LNCaP clone FGC (cell line): ENCODE results near the gene EXOC1L.
"Not testable (repeated sequence)": the region's sequence is repeated elsewhere in the genome, so short reads cannot be mapped to it uniquely, and the experiment has no call there.

Experiments used
- DNase-seq: peaks from one replicate; pipeline ENCODE4 v3.0.0-alpha.2; 2011; ENCODE audit warnings: low read depth
- H3K4me3 ChIP-seq: 2 replicates; pipeline ENCODE4 v1.5.1; 2011; ENCODE audit warnings: mild to moderate bottlenecking, low read depth, low read length, control low read depth
- TF ChIP-seq, protein P1 (sequence below): IDR thresholded peaks from 2 replicates; pipeline ENCODE4 v1.5.1; 2012; ENCODE audit warnings: mild to moderate bottlenecking; ENCODE audit not compliant: control insufficient read depth, insufficient read depth; ENCODE audit errors: extremely low read depth

EXOC1L gene

DNA sequence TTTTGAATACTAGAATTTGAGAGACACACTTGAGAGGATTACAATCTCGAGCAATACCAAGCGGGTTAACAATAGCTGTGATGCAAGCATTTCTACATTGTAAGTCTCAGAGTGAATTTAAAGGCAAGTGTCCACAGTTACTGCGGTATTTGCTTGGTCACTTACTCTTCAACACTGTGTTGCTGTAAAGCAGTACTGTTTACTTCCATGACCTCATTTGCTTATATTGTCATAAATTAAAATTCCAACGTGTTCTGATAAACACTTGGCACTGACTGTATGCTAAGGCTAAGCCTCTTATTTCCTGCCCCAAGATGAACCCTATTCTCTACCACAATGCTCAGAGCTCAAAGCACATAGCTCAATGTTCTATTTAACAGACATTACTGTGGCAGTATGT lies 11.1 kb downstream of the EXOC1L start:
- H3K4me3 ChIP-seq = no peak overlapping the region
- no peak for DNase-seq
- TF ChIP-seq, protein P1, sequence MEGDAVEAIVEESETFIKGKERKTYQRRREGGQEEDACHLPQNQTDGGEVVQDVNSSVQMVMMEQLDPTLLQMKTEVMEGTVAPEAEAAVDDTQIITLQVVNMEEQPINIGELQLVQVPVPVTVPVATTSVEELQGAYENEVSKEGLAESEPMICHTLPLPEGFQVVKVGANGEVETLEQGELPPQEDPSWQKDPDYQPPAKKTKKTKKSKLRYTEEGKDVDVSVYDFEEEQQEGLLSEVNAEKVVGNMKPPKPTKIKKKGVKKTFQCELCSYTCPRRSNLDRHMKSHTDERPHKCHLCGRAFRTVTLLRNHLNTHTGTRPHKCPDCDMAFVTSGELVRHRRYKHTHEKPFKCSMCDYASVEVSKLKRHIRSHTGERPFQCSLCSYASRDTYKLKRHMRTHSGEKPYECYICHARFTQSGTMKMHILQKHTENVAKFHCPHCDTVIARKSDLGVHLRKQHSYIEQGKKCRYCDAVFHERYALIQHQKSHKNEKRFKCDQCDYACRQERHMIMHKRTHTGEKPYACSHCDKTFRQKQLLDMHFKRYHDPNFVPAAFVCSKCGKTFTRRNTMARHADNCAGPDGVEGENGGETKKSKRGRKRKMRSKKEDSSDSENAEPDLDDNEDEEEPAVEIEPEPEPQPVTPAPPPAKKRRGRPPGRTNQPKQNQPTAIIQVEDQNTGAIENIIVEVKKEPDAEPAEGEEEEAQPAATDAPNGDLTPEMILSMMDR = no peak

DNA sequence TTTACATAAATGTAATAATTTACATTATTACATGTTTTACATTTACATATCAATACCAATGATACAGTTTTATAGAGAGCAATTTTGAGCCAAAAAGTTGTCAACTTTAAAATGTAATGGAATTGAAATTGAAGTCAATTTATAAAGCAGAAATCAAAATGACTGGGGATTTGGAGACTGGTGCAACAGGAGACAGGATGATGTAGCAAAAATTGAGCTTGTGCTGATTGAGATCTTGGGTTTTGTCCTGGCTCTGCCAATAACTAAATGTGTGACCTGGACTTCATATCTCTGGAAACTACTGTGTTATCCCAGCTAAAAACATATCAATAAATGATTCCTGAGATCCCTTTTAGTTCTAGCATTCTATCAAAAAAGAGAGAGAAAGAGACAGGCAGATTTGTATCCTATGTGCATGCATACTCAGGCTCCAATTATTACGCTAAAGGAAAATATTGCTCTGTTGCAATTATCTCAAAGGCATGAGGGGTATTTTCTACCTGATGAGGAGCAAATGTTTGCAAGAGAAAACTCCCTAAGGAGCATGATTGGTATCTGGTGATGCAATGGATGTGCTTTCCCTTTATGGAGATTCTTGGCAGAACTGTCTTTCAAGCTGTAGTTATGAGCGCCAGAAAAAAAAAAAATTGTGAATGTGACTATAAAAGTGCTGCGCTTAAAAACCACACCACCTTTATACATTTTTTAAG lies 14.7 kb downstream of the EXOC1L start:
- TF ChIP-seq, protein P1 = no peak
- H3K4me3 ChIP-seq = no peak overlapping the region
- no peak for DNase-seq

GRCh38 chr4:55837903-55838302 lies 18.3 kb downstream of the EXOC1L start:
- no peak for DNase-seq
- no peak overlapping the region for H3K4me3 ChIP-seq
- TF ChIP-seq, protein P1 = no peak

DNA sequence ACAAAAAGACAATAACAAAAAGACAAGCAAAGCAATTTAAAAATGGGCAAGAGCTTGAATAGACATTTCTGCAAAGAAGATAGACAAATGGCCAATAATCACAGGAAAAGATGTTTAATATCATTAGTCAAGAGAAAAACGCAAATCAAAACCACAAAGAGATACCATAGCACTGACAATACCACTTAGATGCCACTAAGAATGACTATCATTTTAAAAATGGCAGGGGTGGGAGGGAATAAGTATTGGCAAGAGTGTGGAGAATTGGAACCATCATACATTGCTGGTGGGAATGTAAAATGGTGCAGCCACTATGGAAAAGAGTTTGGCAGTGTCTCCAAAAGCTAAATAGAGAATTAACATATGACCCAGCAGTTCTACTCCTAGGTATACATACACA lies 18.8 kb downstream of the EXOC1L start:
- TF ChIP-seq, protein P1 = no peak
- no peak overlapping the region for H3K4me3 ChIP-seq
- no peak for DNase-seq

DNA sequence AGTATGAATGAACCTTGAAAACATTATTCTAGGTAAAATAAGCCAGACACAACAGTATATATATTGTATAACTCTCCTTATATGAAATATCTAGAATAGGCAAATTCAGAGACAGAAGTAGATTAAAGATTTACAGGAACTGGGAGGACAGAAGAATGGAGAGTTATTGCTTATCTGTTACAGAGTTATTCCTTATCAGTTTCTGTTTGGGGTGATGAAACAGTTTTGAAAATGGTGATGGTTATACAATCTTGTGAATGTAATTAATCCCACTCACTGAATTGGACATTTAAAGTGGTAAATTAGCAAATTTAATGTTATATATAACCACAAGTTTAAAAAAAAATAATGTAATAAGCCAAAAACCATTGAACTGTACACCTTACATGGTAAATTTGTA lies 19.4 kb downstream of the EXOC1L start:
- TF ChIP-seq, protein P1 = no peak
- H3K4me3 ChIP-seq = no peak overlapping the region
- DNase-seq = no peak

- H3K4me3 ChIP-seq = no peak overlapping the region
- no peak for DNase-seq
- TF ChIP-seq, protein P1 = no peak
These were observed 21.4 kb downstream of the EXOC1L start for GRCh38 chr4:55840956-55841355.

GRCh38 chr4:55841373-55842239 lies 22.0 kb downstream of the EXOC1L start:
- not testable (repeated sequence) for H3K4me3 ChIP-seq, DNase-seq

GRCh38 chr4:55842312-55842711 lies 22.7 kb downstream of the EXOC1L start:
- H3K4me3 ChIP-seq, DNase-seq: not testable (repeated sequence)
